DMS153 treated with DMSO at 0.1 percent for 48 hours (cell line): ENCODE data around the gene TMPRSS7.
A peak's percentile ranks its signal among the peaks of the same experiment; 100 is the strongest.

ENCODE experiments used
- DNase-seq: peaks from one replicate; lab custom pipeline; 2025; ENCODE audit not compliant: unreplicated experiment; lab: John Stamatoyannopoulos, UW

Gene TMPRSS7, protein sequence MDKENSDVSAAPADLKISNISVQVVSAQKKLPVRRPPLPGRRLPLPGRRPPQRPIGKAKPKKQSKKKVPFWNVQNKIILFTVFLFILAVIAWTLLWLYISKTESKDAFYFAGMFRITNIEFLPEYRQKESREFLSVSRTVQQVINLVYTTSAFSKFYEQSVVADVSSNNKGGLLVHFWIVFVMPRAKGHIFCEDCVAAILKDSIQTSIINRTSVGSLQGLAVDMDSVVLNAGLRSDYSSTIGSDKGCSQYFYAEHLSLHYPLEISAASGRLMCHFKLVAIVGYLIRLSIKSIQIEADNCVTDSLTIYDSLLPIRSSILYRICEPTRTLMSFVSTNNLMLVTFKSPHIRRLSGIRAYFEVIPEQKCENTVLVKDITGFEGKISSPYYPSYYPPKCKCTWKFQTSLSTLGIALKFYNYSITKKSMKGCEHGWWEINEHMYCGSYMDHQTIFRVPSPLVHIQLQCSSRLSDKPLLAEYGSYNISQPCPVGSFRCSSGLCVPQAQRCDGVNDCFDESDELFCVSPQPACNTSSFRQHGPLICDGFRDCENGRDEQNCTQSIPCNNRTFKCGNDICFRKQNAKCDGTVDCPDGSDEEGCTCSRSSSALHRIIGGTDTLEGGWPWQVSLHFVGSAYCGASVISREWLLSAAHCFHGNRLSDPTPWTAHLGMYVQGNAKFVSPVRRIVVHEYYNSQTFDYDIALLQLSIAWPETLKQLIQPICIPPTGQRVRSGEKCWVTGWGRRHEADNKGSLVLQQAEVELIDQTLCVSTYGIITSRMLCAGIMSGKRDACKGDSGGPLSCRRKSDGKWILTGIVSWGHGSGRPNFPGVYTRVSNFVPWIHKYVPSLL

GRCh38 chr3:112034436-112034835 is at the start of gene TMPRSS7:
TMPRSS7 (plus strand) TSS chr3:112034736; CDS start chr3:112034846, 110 bp downstream.
- DNase-seq: no peak

DNA sequence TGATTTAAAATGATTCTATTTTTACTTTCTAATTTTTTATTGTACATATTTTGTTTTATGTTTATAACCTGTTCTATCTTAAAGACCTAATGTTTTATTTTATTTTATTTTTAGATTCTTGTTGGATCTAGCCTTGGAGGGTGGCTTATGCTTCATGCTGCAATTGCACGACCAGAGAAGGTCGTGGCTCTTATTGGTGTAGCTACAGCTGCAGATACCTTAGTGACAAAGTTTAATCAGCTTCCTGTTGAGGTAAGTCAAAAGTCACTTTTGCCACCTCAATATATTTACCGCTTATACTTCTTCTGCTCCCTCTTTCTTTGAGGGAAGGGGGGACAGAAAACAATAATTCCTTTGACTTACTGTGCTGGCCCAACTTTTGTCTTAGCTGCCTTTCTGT is 47.7 kb upstream of the TMPRSS7 start:
- no peak for DNase-seq

- DNase-seq: peak; percentile 83
Measured at GRCh38 chr3:111989061-111989678, 45.4 kb upstream of the TMPRSS7 start.

- DNase-seq: no peak
Measured at GRCh38 chr3:111993038-111993437, 41.5 kb upstream of the TMPRSS7 start.

GRCh38 chr3:111998636-111999483 is 35.7 kb upstream of the TMPRSS7 start, which contains the start of gene TAGLN3:
TAGLN3 (plus strand) TSS chr3:111998922; CDS start chr3:111999423, 501 bp downstream.
- DNase-seq: peak; percentile 70

GRCh38 chr3:111999484-112000324 is 34.8 kb upstream of the TMPRSS7 start:
- DNase-seq: peak; percentile 26

DNA sequence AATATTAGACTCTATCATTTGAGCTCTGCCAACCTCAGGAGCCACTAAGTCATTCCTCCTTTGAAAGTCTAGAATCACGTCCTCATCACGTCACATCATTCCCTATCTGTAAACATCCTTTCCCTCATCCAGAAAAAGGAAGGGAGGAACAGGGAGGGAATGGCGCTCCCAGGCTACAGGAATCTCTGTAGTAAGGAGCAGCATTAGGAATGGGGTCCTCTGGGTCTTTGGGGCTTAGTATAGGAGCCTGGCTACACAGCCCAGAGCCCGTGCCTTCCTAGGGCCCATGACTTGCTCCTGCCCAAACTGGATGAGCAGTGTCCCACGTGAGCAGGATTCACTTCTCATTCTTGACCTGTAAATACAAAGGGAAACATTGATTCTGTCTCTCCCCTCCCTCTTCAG is 34.2 kb upstream of the TMPRSS7 start:
- no peak for DNase-seq

- DNase-seq: no peak
Measured at GRCh38 chr3:112000966-112001365, 33.6 kb upstream of the TMPRSS7 start.

DNA sequence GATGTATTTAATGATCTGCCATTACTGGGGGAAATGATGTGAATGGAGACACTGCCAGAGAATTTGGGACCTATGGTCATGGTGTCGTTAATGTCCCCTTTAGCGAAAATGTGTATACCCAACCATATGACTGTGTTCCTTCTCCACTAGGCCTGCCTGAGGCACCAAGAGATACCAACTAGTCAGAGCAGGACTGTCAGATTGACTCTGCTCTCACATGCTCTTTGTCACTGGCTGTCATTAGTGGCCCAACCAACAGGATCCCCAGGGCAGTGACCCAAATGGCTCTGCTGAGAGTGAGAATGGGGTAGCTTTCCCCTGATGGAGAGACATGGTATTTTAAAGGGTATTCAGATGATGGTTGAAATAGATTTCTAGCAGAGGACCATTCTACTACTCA is 33.0 kb upstream of the TMPRSS7 start:
- no peak for DNase-seq

GRCh38 chr3:112002096-112002971 is 32.2 kb upstream of the TMPRSS7 start:
- no peak for DNase-seq

DNA sequence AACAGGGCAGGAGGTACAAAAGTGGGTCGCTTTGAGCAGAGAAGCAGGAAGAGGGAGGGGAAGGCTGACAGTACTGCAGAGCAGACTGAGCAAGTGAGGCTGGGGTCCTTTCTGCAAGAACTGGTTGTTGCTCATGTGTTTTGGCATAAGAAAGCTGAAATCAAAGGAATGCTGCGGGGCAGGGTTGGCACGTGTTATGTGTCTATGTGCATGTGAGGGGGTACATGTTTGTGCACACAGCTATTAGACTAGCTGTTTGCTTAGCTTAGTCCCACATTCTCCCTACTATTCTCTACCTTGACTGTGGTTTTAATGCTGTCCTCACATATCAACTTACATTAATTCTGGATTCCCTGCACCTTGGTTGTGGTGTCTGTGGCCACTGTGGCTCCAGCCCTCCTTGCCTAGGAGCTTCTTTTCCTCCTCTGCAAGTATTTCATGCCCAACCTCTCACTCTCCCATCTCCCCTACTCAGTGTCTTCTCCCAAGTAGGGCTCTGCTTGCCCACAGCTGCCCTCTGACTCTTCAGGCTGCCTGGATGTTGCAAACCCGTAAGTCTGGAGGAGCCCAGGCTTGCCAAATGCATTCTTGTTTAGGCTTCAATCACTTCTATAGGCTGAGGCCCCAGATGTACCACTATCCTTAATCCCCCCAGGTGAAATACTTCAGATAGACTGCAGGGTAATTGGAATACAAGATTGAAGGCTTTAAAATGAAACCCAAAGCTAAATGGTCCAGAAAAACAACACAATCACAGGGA is 31.0 kb upstream of the TMPRSS7 start:
- DNase-seq: no peak

DNA sequence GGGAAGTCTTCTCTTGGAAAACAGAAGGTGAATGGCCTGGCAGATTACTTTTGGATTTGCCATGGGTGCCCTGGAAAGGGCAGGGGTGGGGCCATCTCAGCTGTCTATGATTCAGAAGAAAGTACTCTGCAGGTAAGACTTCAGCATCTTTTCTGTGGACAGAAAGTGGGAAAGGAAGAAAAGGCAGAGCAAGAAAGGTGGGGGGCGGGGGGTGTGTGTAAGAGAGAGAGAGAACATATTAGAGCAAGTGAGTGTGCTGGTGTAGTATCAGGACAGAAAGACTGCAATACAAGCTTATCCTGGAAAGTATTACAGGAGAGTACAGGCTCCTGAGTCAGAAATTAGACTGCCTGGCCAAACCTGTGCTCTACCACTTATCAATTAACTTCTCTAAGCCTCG is 30.3 kb upstream of the TMPRSS7 start:
- DNase-seq: no peak

GRCh38 chr3:112004669-112005068 is 29.9 kb upstream of the TMPRSS7 start:
- DNase-seq: no peak

DNA sequence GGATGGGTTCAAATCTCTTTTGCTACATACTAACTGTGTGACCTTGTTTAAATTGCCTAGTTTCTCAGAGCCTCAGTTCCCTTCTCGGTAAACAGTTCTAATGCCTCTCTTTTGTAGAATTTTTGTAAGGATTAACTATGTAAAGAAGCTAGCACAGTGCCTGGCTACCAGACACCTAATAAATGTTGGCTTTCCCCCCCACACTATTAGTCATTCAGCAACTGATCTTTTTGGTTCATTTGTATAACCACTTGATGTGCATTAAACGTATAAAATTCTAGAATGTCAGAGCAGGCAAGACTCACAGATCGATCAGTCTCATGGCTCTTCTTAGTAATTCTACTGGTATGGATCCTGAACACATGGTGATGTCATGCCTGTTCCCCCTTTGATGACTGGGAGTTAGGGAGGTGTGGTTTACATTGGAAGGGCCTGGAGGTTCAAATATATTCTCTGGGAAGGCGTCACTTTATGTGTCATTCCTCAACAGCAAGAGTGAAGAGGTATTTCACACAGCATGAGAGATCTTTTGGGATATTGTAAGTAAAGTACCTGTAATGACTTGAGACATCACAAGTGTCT is 29.4 kb upstream of the TMPRSS7 start:
- no peak for DNase-seq

DNA sequence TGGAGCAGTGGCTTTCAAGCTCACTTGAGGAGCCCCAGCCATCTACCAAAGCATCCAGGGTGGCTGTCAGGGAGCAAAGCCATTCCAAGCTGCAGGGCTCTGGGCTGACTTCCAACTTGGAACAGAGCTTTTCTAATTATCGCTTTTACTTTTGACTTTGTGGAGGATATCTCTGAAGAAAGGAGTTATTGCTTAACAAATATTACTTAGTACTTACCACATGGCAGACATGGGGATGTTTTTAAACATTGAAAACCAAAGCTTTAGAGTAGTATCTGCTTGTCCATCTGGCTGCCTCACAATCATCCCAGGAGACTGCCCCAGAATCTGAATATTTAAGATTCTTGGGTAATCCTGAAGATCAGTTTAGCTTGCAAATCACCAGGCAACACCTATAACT is 26.9 kb upstream of the TMPRSS7 start:
- DNase-seq: no peak

GRCh38 chr3:112009670-112010069 is 24.9 kb upstream of the TMPRSS7 start:
- DNase-seq: no peak

- peak; percentile 65 for DNase-seq
Measured at GRCh38 chr3:112010636-112011035, 23.9 kb upstream of the TMPRSS7 start.
